Small intestine (tissue), 7 donors: ENCODE results near the gene PDE5A. TPM values are rescaled to one million over a fixed set of nuclear protein-coding genes. Genes with fewer than 3 reads are reported as not detected.

Source experiments
- DNase-seq, 2 donors: peaks; one replicate each; pipeline versions ENCODE4 v3.0.0 to v3.0.0-alpha.2; 2013
- FAIRE-seq: peaks from 2 replicates; lab custom pipeline; 2012; peaks lifted over from hg19 to GRCh38; lab: Jason Lieb, UNC
- H3K27ac ChIP-seq, 3 donors: one replicate each; pipeline ENCODE4 v1.5.1; 2013; ENCODE audit warnings: low read length in 2 of 3, mild to moderate bottlenecking in 2 of 3, control low read depth in 1 of 3, inconsistent platforms in 1 of 3, low read depth in 1 of 3, moderate library complexity in 1 of 3
- H3K27me3 ChIP-seq, 3 donors: one replicate each; pipeline ENCODE4 v1.6.1; 2013; ENCODE audit warnings: low read length in 3 of 3, inconsistent platforms in 1 of 3; ENCODE audit not compliant: control insufficient read depth in 3 of 3, insufficient read depth in 3 of 3
- H3K36me3 ChIP-seq, 3 donors: one replicate each; pipeline ENCODE4 v1.6.1; 2013; ENCODE audit warnings: low read length in 3 of 3, inconsistent platforms in 1 of 3, low read depth in 1 of 3, mild to moderate bottlenecking in 1 of 3, moderate library complexity in 1 of 3; ENCODE audit not compliant: control insufficient read depth in 3 of 3, insufficient read depth in 2 of 3
- H3K4me1 ChIP-seq, 3 donors: one replicate each; pipeline ENCODE4 v1.6.1; 2013; ENCODE audit warnings: low read length in 2 of 3, inconsistent platforms in 1 of 3, low read depth in 1 of 3, mild to moderate bottlenecking in 1 of 3, moderate library complexity in 1 of 3; ENCODE audit not compliant: control insufficient read depth in 3 of 3, insufficient read depth in 2 of 3
- H3K4me3 ChIP-seq, 3 donors: one replicate each; pipeline ENCODE4 v1.5.1; 2013; ENCODE audit warnings: low read length in 3 of 3, control low read depth in 1 of 3, inconsistent platforms in 1 of 3, low read depth in 1 of 3, mild to moderate bottlenecking in 1 of 3, moderate library complexity in 1 of 3
- H3K9me3 ChIP-seq, 2 donors: one replicate each; pipeline ENCODE4 v1.6.1; 2013; ENCODE audit warnings: low read depth in 1 of 2, low read length in 1 of 2; ENCODE audit not compliant: control insufficient read depth in 2 of 2, insufficient read depth in 1 of 2
- WGBS, 3 donors: extraction: QIAGEN DNeasy Blood & Tissue Kit; methylation state at CpG; one replicate each; pipeline ENCODE4 v1.1.7; 2013; 5-methylcytosine and 5-hydroxymethylcytosine counted together
- polyA plus RNA-seq, 4 donors: library from polyadenylated mRNA; stranded (reverse) in 3 of 4; unstranded in 1 of 4; fragments of 200-250 nt in 3 of 4; fragments of 120-200 nt in 1 of 4; gene quantifications; one replicate each; pipeline versions ENCODE4 v1.2.1 to v1.2.3, GENCODE V29; 2013
- donor health status: healthy with polysubstance abuse.
- donor health status: control.
- donor health status: control.
- donor health status: Bipolar disorder and iron deficiency.
- donor health status: healthy.

PDE5A gene
- polyA plus RNA-seq, 4 donors, result 5.9 to 18.8 (median 7.4) TPM

GRCh38 chr4:119504616-119505015, 124.0 kb downstream of the PDE5A start:
- FAIRE-seq, result no peak
- H3K27me3 ChIP-seq, result no peaks in the 10 kb centered on the region
- H3K4me3 ChIP-seq, result no peak overlapping the region
- peaks cover 0 to 6% (median 0%) of the 10 kb centered on the region in 3 donors for H3K4me1 ChIP-seq
- WGBS, 3 donors, result 19 to 72% (median 28%) methylated on average over 1 of the region's 1 CpG
- no peaks in the 10 kb centered on the region for H3K9me3 ChIP-seq
- no peak overlapping the region for H3K27ac ChIP-seq
- H3K36me3 ChIP-seq, result peaks cover 0 to 8% (median 3%) of the 10 kb centered on the region in 3 donors
- DNase-seq, result peak; percentile 24 to 63

- FAIRE-seq, result no peak
- Histone ChIP-seq H3K27ac (no peak overlapping the region), H3K4me3 (no peak overlapping the region), H3K36me3 (peaks cover 3 to 11% (median 5%) of the 10 kb centered on the region in 3 donors), H3K4me1 (peaks cover 0 to 6% (median 0%) of the 10 kb centered on the region in 3 donors), H3K27me3 (no peaks in the 10 kb centered on the region), H3K9me3 (no peaks in the 10 kb centered on the region)
- DNase-seq, result no peak
- 73 to 78% (median 75%) methylated on average over 2 of the region's 2 CpGs for WGBS, 3 donors
Measured at GRCh38 chr4:119501740-119502139, 126.9 kb downstream of the PDE5A start.

GRCh38 chr4:119498527-119498926, 130.1 kb downstream of the PDE5A start:
- FAIRE-seq (no peak), DNase-seq (no peak)
- H3K27ac ChIP-seq, result no peak overlapping the region

GRCh38 chr4:119493886-119494285, 134.7 kb downstream of the PDE5A start:
- Histone ChIP-seq H3K36me3 (peaks cover 3 to 6% (median 4%) of the 10 kb centered on the region in 3 donors), H3K4me1 (no peaks in the 10 kb centered on the region), H3K4me3 (no peak overlapping the region), H3K27ac (no peak overlapping the region), H3K9me3 (no peaks in the 10 kb centered on the region), H3K27me3 (no peaks in the 10 kb centered on the region)
- 94 to 96% (median 95%) methylated on average over 1 of the region's 1 CpG for WGBS, 3 donors
- FAIRE-seq, result no peak
- no peak for DNase-seq

More at GRCh38 chr4:119498527-119498926, 130.1 kb downstream of the PDE5A start:
- 65 to 86% (median 70%) methylated on average over 3 of the region's 3 CpGs for WGBS, 3 donors
- Histone ChIP-seq H3K36me3 (peaks cover 3 to 14% (median 5%) of the 10 kb centered on the region in 3 donors), H3K9me3 (no peaks in the 10 kb centered on the region), H3K4me3 (no peak overlapping the region), H3K27me3 (no peaks in the 10 kb centered on the region), H3K4me1 (no peaks in the 10 kb centered on the region)

GRCh38 chr4:119493419-119493818, 135.2 kb downstream of the PDE5A start:
- DNase-seq (peak; percentile 21 to 35), FAIRE-seq (peak; percentile 61)
- no peaks in the 10 kb centered on the region for H3K4me1 ChIP-seq
- no peak overlapping the region for H3K4me3 ChIP-seq
- H3K9me3 ChIP-seq, result no peaks in the 10 kb centered on the region
- peaks cover 0 to 4% (median 1%) of the 10 kb centered on the region in 3 donors for H3K36me3 ChIP-seq
- H3K27ac ChIP-seq, result no peak overlapping the region
- H3K27me3 ChIP-seq, result no peaks in the 10 kb centered on the region
- 89 to 94% (median 89%) methylated on average over 1 of the region's 1 CpG for WGBS, 3 donors

- Histone ChIP-seq H3K27me3 (no peaks in the 10 kb centered on the region), H3K4me3 (no peak overlapping the region), H3K9me3 (peaks cover 0 to 3% of the 10 kb centered on the region in 2 donors), H3K4me1 (no peaks in the 10 kb centered on the region), H3K27ac (no peak overlapping the region), H3K36me3 (peaks cover 0 to 3% (median 3%) of the 10 kb centered on the region in 3 donors)
- no peak for FAIRE-seq
- 63 to 71% (median 63%) methylated on average over 3 of the region's 3 CpGs for WGBS, 3 donors
- peak; percentile 21 to 29 for DNase-seq
Measured at GRCh38 chr4:119490335-119490734, 138.3 kb downstream of the PDE5A start.

- Histone ChIP-seq H3K27me3 (no peaks in the 10 kb centered on the region), H3K4me3 (no peak overlapping the region), H3K36me3 (peaks cover 0 to 3% (median 0%) of the 10 kb centered on the region in 3 donors), H3K4me1 (no peaks in the 10 kb centered on the region), H3K27ac (no peak overlapping the region), H3K9me3 (peaks cover 0 to 5% of the 10 kb centered on the region in 2 donors)
- FAIRE-seq (no peak), DNase-seq (no peak)
- 76 to 82% (median 79%) methylated on average over 3 of the region's 3 CpGs for WGBS, 3 donors
Measured at GRCh38 chr4:119489305-119489704, 139.3 kb downstream of the PDE5A start.

- Histone ChIP-seq H3K27ac (peak overlapping the region in 1 of 3 donors; percentile 54), H3K9me3 (peaks cover 0 to 10% of the 10 kb centered on the region in 2 donors), H3K4me1 (peaks cover 0 to 30% (median 0%) of the 10 kb centered on the region in 3 donors), H3K36me3 (peaks cover 0 to 4% (median 1%) of the 10 kb centered on the region in 3 donors), H3K4me3 (no peak overlapping the region), H3K27me3 (no peaks in the 10 kb centered on the region)
- WGBS, 3 donors, result 81 to 90% (median 83%) methylated on average over 1 of the region's 1 CpG
- FAIRE-seq, result no peak
- no peak for DNase-seq
Measured at GRCh38 chr4:119480331-119480730, 148.3 kb downstream of the PDE5A start.

GRCh38 chr4:119479835-119480234, 148.8 kb downstream of the PDE5A start:
- Histone ChIP-seq H3K36me3 (peaks cover 0 to 4% (median 1%) of the 10 kb centered on the region in 3 donors), H3K4me1 (peaks cover 0 to 30% (median 0%) of the 10 kb centered on the region in 3 donors), H3K27me3 (no peaks in the 10 kb centered on the region), H3K9me3 (peaks cover 0 to 8% of the 10 kb centered on the region in 2 donors), H3K27ac (peak overlapping the region in 1 of 3 donors; percentile 54), H3K4me3 (no peak overlapping the region)
- FAIRE-seq, result no peak
- DNase-seq, result peak in 1 of 2 donors; percentile 29
